Right kidney (tissue), 1 donor: Measurements from ENCODE around the gene MAPT.
"Not testable (repeated sequence)": the region's sequence is repeated elsewhere in the genome, so short reads cannot be mapped to it uniquely, and the experiment has no call there.

ENCODE experiments used
- DNase-seq: peaks from one replicate; pipeline ENCODE4 v3.0.0-alpha.2; 2016

Gene MAPT

DNA sequence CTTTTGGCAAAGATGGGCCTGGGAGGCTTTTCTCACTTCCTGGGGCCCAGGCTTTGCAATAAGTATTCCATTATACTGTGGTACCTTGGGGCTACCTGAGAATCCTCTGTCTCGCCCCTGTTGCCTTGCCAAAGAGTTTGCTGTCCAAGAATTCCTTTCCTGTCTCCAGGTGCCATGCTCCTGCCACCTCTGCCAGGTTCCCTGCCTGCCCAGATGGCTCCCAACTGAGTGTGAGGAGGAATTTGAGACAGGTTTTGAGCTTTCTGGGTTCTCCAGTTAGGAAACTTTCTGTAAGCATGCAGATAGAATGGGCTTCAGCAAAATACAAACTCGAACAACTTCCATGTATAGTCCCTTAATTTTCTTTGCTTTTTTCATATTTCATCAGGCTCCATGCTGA, 5.8 kb downstream of the MAPT start:
- DNase-seq, result no peak

DNA sequence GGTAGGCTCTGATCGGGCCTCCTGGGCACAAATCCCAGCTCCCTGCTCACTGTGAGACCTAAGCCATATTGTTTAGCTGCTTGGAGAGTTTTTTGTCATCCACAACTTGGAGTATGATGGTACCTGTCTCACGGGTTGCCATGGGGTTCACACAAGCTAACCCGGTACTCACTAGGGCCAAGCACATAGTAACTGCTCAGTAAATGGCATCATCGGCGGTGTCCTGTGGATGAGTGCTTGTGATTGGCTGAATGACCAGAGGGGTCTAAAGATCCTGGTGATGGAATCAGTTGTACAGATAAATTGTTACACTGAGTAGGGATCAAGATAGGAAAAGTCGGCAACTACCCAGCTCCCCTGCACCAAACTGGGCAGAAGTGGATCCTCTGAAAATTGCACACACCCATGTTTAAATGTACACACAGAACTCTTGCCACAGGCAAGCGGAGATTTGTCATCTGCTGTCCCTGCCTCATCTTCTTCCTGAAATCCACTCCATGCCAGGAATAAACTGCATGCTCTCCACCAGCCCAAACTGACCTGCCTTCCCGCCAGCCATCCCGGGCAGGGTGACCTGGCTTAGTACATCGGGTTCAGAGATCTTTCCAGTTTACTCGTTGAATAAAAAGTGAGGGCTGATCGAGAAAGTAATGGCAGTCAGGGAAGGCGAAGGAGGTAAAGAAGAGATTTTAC, 6.5 kb downstream of the MAPT start:
- DNase-seq, result no peak

DNA sequence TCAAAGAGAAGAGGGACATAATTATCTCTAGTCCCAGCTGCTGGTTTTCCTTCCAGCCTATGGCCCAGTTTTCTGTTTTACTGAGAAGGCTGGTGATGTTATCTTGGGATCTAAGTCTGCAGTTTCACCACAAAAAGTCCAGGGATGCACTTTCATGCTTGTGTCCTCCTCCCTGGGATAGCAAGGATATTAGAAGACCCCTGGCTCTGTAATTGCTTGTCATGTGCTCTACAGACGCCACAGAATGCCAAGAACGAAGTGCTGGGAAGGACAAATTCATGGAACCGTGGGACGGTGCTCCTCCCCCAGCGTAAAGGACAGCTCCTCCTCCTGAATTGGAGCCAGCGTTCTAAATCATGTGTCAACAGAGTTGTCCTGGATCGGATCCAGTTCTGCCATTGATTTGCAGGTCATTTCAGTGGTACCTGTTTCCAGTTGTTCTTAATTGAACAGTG, 8.6 kb downstream of the MAPT start:
- no peak for DNase-seq

DNA sequence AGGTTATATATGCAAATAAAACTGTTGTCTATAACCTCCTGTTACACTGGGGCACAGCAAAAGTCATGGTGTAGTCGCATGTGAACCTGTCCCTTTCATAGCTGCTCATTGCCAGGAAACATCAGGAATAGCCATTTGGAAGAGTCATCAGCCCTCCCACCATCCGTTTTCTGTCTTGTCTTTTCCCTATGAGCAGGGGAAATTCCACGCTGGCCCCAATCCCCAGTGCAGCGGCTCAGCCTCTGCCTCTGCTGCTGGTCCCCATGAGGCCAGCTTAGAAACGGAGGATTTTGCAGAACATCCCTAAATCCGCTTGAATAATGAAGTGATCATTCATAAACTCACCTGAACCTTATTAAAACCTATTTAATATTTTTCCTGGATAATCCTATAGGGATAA, 10.5 kb downstream of the MAPT start:
- DNase-seq, result no peak

DNA sequence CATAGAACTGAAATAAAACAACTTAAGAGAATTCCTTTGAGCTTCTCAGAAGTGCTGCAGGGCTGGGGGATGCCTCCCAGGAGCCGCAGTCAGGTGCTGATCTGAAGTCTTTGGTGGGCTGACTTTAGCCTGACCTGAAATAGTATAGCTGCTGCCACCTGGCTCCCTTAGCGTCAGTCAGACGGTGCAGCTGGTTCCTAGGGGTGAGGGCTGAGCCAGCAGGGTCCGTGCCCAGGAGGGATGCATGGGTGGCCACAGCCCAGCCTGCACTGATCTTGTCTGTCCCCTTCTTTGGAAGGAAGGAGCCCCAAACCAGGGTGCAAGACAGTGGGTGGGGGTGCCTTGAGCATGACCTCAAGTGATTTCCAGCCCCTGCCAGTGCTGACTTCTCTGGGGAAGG, 11.5 kb downstream of the MAPT start:
- no peak for DNase-seq

DNA sequence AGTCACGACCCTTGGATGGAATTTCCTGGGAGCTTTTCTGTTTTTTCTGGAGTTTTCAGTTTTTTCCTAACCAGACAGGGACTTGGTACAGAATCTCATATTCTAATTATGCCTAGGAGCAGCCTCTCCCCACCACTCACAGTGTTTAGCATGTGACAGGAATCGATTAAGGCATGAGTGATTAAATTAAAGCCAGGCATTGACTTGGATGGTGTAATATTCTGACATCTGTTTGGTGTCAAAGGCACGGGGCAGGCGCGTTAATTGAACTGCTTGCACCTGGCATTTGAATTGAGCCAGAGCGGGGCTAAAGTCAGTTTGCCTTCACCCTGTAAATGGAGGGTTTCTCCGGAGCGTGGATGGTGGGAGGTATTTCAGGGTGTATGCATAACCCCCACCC, 11.9 kb downstream of the MAPT start:
- no peak for DNase-seq

DNA sequence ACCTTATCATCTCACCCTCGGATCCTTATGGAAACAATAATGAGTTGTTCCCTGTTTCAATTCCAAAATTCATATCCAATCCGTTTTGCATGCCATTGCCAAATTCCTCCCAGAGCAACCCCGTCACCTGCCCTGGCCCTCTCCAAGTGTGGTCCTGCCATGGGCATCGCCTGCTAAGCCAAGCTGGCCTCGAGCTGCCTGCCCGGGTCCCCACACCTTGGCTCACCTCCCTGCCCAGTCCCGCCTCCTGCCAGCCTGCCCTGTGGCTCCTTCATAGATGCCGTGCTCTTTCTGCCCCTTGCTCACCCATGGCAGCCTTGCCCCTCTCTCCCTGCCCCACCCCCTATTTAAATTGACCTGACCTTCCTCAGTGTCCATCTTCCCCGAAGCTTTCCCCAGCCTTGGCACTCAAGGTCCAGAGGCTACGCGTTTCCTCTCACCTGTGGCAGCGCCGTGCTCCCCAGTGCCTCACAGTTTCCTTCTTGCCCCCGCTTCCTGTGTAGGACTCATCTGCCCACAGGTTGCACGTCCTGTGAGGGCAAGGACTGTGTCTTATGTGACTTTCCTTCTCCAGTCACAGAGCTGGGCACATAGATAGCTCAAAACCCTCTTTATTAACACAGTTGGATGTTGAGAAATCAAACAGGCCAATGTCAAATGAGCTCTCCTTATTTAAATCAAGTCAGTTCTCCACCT, 12.7 kb downstream of the MAPT start:
- no peak for DNase-seq

DNA sequence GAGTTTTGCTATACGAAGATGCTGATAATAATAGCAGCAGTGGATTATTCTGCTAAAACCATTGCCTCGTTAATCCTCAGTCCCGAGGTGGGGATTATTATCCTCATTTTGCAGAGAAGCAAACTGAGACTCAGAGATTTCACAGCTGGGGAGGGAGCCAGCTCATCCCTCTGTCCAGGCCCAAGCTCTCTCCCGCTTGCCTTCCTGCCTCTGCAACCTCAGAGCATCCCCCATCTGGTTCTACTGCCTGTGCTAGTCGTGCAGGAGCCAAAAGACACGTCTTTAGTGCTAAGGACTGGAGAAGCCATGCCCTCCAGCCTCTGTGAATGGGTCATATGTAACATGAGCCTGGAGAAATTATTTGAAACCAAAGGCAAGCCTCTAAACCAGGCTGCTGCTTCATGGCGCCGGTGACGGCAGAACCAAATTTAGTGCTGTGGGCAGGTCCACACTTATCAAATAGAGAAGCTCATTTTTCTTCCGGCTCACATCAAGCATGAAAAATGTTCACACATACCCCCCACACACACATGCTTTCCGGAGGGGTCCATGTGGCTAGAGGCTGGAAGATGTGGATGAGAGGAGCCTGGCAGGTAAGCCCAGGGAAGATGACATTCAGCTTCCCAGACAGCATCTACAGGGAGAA, 13.5 kb downstream of the MAPT start:
- peak; percentile 40 for DNase-seq

DNA sequence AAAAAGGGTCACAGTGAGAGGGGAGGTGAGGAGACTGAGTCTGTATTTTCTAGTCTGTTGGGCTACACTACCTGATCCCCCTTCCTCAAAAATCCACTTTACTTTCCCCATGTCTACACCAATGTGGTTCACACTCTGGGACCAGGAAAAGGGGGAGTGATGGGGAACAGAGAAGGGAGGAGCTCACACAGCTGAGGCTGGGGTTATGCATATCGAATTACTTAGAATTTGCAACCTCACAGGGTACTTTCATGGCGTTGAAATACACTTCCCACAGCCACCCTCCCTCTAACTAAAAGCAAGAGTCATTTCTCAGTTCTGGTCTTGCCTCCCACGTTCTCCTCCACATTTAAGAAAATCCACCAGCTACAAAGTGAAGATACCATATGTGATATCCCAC, 14.1 kb downstream of the MAPT start:
- DNase-seq, result peak; percentile 32

DNA sequence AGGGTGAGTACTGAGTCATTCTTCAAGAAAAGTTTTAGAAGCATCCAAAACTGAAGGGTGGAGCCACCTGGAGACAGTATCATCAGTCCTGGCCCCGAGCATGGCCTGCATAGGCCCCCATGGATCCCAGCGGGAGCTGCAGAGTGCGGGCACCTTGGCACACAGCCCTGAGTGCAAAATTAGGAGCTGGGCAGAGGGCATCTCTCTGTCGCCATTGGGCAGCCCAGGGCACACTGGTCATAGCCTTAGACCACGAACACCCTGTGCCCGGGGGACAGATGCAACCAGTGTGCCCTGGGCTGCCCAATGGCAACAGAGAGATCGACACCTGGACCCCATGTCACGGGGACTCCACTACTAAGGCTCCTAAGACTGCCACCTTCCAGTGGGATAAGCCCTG, 14.6 kb downstream of the MAPT start:
- DNase-seq, result no peak

DNA sequence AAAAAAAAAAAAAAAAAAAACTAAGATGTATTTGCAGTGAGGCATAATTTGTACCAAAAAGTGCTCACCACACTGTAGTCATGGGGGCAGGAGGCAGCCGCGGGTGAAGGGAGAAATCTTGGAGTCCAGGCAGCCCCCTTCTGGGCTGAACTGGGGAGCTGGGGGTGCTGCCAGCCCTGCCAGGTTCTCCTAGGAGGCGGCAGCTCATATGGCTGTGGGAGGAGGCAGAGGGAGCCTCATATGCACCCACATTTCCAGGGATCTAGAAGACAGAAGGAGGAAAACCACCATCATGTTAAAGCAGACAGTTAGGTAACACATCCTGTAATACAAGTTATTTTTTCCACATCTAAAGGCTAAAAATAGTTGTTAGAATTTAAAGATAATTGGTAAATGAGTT, 16.3 kb downstream of the MAPT start:
- no peak for DNase-seq

DNA sequence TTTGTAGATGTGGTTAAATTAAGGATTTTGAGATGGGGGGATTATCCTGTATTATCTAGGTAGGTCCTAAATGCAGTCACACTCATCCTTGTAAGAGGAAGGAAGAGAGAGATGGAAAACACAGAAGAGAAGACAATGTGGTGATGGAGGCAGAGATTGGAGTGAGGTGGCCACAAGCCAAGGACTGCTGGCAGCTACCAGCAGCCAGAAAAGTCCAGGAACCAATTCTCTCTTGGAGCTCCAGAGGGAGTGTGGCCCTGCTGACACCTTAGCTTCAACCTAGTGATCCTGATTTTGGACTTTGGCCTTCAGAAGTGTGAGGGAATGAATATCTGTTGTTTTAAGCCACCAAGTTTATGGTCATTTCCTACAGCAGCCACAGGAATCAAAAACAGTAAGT, 18.0 kb downstream of the MAPT start:
- no peak for DNase-seq

DNA sequence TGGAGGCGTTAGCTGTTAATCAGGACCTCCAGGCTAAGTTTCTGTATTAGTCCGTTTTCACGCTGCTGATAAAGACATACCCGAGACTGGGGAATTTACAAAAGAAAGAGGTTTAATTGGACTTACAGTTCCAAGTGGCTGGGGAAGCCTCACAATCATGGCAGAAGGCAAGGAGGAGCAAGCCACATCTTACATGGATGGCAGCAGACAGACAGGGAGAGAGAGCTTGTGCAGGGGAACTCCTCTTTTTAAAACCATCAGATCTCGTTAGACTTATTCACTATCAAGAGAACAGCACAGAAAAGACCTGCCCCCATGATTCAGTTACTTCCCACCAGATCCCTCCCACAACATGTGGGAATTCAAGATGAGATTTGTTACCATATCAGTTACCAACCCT, 18.7 kb downstream of the MAPT start:
- not testable (repeated sequence) for DNase-seq

DNA sequence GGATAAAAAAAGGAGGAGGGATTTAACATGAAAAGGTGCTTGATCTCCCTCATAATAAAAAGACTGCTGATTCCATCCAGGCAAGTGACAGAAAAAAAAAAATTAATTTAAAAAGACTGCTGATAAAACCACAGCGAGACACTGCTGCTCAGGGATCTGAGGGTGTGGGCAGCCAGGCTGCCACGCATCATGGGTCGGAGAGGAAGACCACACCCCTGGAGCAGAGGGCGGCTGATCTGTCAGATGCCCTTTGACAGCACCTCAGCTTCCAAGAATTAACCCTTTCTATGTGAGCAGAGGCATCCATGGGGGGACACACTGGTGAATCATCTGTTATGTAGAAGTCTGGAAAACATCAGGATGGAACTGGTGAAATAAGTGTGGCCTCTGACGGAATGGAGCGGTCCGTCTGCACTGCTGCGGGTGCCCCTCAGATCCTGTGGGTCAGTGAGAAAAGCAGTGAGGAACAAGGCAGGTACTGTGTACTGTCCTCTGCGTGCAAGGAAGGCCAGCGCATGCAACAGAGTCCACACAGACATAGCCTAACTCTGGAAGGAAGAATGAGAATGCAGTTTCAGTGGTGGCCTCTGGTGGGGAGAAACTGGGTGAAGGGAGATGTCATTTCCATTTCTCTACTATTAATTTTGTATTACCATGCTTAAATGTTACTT, 19.8 kb downstream of the MAPT start:
- DNase-seq, result no peak

DNA sequence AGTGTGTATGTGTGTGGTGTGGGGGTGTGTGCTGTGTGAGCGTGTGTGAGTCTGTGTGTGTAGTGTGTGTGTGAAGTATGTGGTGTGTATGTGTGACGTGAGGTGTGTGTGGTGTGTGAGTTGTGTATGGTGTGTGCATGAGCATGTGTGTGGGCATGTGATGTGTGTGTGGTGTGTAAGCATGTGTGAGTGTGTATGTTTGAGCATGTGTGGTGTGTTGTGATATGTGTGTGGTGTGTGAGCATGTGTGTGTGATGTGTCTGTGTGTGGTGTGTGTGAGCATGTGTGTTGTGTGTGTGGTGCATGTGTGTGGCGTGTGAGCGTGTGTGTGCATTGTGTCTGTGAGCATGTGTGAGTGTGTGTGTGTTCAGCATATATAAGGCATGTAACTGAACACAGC, 20.9 kb downstream of the MAPT start:
- DNase-seq, result no peak

DNA sequence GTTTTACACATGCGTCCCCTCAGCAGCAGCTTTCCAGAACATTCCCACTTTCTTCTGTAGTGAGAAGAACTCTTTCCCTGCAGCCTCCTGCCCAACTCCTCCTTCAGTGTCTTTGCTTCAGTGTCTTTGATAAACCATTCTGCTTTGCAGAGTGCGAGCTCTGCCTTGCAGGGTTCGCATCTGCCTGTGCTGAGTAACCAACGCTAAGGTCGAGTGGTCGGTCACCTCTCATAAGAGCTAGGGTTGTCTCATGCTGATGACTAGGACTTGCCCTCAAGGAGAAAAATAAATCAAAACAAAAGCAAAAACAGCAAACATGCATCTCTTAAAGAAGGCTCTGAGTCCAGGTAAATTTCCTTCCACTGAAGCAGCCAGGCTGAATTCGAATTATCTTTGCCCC, 22.7 kb downstream of the MAPT start:
- no peak for DNase-seq

DNA sequence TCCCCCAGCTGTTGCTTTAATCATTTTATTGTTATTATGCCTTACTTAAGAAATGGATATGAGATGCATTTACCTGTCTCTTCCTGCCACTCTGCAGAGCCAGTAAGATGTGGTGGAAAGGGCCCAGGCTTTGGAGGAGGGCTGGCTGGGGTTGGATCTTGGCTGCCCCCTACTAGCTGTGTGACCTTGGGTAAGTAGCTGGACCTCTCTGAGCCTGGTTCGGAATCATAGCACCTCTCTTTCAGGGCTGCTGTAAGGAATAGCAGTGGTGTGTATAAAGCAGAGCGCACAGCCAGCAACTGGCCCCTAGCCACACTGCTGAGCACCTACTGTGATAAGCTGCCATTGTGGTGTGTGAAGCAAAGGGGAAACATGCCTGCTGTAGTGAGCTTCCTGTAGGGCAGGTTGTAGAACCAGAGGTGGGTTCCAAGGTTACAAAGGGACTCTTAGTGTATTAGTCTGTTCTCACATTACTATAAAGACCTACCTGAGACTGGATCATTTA, 23.9 kb downstream of the MAPT start:
- DNase-seq, result no peak

DNA sequence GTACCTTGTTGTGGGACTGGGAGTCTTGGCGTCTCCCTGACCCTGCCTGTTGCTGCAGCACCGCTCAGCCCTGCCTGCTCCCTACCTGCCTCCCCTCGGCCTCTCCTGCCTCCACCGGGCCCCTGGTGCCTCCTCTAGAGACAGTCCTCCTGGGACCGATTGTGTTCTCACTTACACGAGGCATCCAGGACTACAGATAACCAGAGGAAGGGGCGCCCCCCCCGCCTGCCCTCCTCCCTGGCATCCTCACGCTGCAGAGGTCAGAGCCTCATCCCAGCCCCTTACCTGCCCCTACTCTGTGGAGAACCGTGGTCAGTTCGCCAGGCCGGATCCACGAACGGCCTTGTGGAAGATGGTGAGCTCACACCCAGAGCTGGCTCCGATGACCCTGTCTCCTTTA, 24.8 kb downstream of the MAPT start:
- no peak for DNase-seq

DNA sequence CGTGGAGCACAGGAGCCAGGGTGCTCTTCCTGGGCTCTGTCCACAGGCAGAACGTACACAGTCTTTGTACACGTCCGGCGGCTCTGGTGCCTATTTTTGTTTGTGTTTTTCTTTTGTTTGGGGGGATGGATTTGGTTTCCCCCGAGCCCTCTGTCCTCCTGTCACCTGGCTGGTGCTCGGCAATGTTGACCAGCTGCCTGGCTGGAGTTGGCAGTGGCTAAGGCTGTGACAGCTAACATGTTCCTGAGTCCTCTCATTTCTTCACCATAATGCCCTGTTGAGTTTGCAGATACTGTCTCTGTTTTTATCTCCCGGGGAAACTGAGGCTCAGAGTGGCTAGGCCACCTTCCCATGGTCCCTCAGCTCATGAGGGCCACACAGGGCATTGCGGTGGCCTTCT, 25.7 kb downstream of the MAPT start:
- DNase-seq, result no peak

DNA sequence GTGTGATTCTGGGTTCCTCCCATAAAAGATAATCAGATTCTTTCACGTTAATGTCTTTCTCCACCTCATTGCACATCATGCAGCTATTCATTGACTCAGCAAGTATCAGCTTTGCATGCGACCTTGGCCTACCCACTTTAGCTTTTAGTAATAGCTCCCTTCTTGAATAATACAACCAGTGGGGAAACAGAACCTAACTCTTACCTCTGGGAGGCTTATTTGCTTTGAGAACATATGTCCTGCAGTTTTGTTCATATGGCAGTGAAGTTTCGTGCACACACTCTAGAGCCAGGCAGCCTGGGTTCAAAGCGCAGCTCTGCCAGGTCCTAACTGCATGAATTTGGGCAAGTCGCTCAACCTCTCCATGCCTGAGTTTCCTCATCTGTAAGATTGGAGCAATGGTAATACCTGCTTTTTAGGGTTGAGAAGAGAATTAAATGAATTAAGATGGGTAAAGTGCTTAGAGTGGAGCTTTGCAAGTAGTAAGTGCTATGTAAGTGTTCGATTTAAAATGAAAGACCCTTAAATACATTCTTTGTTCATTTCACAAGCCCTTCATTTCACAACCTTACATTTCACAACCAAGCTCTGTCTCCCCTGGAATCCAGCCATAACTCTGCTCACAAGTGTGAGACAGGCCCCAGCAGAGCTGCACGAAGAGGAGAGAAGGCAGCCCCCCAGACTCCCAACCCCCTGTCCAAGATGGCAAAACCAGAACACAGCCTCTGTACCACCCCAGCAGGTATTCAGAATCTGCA, 29.3 kb downstream of the MAPT start:
- DNase-seq, result no peak

DNA sequence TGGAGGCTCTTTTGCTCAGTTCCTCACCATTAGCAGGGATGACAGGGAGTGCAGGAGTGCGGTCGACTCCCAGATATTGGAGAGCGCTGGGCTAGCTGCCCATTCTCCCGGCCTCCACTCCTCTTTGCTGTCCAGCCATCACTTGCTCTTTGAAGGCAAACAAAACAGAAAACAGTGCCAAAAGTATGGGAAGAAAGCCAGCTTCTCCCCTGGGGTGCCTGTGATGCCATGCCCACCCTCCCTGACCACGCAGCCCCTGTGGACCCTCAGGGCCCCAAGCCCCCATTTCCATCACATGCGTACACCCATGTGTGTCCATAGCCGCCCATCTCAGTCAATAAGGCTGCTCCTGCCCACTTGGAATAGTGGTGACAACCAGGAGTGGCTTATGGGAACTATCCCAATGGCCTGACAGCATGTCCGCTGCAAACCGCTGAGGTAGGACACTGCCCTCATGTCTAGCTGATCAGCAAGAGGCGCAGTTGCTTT, 30.0 kb downstream of the MAPT start:
- no peak for DNase-seq

DNA sequence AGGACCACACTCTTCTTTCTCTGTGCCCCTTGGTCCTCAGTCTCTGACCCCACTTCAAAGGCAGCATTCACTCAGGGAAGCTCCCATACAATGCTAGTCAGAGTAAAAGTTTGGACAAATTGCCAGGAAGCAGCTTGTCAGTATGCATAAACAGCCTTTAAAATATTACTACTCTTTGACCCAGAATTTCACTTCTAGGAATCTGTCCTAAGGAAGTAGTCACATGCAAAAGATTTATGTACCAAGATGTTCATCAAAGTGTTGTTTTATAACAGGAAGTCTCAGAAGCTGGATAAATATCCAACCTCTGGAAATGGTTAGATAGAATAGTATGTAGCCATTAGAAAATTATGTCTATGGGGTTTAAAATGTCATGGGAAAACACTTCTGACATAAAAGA, 31.0 kb downstream of the MAPT start:
- DNase-seq, result no peak
